MM.1S (cell line): ENCODE measurements around the gene MAPK11.

ENCODE experiments used
- DNase-seq: peaks from one replicate; pipeline ENCODE4 v3.0.0-alpha.2; 2015
- H2AFZ ChIP-seq: fragments of 300-600 bp; sonication (generic); 2 replicates; pipeline ENCODE4 v1.6.0; 2016; ENCODE audit warnings: antibody characterized with exemption, low read length
- H3F3A ChIP-seq: fragments of 300-600 bp; sonication (generic); 2 replicates; pipeline ENCODE4 v1.6.1; 2016; ENCODE audit warnings: mild to moderate bottlenecking, antibody characterized with exemption, low read length, moderate library complexity, mixed read lengths; ENCODE audit not compliant: insufficient read depth
- H3K27ac ChIP-seq: fragments of 300-600 bp; sonication (generic); 2 replicates; pipeline ENCODE4 v1.5.1; 2016; ENCODE audit warnings: mild to moderate bottlenecking, low read length
- H3K27me3 ChIP-seq: fragments of 300-600 bp; sonication (generic); replicated peaks from 2 replicates; pipeline ENCODE4 v1.6.0; 2016; ENCODE audit warnings: low read length; ENCODE audit not compliant: insufficient read depth
- H3K36me3 ChIP-seq: fragments of 300-600 bp; sonication (generic); replicated peaks from 2 replicates; pipeline ENCODE4 v1.6.1; 2016; ENCODE audit warnings: mild to moderate bottlenecking, low read length, mixed read lengths; ENCODE audit not compliant: insufficient read depth
- H3K4me1 ChIP-seq: fragments of 300-600 bp; sonication (generic); 2 replicates; pipeline ENCODE4 v1.6.1; 2016; ENCODE audit warnings: low read length, mixed read lengths
- H3K4me2 ChIP-seq: fragments of 300-600 bp; sonication (generic); 2 replicates; pipeline ENCODE4 v1.6.0; 2016; ENCODE audit warnings: low read depth, low read length
- H3K4me3 ChIP-seq: fragments of 300-600 bp; sonication (generic); 2 replicates; pipeline ENCODE4 v1.5.1; 2016; ENCODE audit warnings: low read length, mixed read lengths
- H3K79me2 ChIP-seq: fragments of 300-600 bp; sonication (generic); 2 replicates; pipeline ENCODE4 v1.6.1; 2016; ENCODE audit warnings: mixed run types, low read length, mixed read lengths
- H3K9ac ChIP-seq: fragments of 300-600 bp; sonication (generic); 2 replicates; pipeline ENCODE4 v1.6.1; 2016; ENCODE audit warnings: low read length, mixed read lengths
- H3K9me2 ChIP-seq: fragments of 300-600 bp; sonication (generic); replicated peaks from 2 replicates; pipeline ENCODE4 v1.6.1; 2016; ENCODE audit warnings: mild to moderate bottlenecking, low read length, mixed read lengths; ENCODE audit not compliant: insufficient read depth
- H3K9me3 ChIP-seq: fragments of 300-600 bp; sonication (generic); replicated peaks from 2 replicates; pipeline ENCODE4 v1.6.1; 2016; ENCODE audit warnings: mild to moderate bottlenecking, low read length, mixed read lengths; ENCODE audit not compliant: insufficient read depth
- H4K20me1 ChIP-seq: fragments of 300-600 bp; sonication (generic); 2 replicates; pipeline ENCODE4 v1.6.1; 2016; ENCODE audit warnings: mild to moderate bottlenecking, low read length, moderate library complexity, mixed read lengths; ENCODE audit not compliant: insufficient read depth
- CTCF ChIP-seq: fragments of 300-600 bp; sonication (generic); IDR thresholded peaks from 2 replicates; pipeline ENCODE4 v1.5.1; 2016; ENCODE audit warnings: antibody characterized with exemption, low read length, mixed read lengths
- EZH2 ChIP-seq: fragments of 300-600 bp; sonication (generic); optimal IDR thresholded peaks from 2 replicates; pipeline ENCODE3; 2017; ENCODE audit warnings: low read depth, mild to moderate bottlenecking, antibody characterized with exemption, low read length, mixed read lengths
- EZH2phosphoT487 ChIP-seq: fragments of 300-600 bp; sonication (generic); IDR thresholded peaks from 2 replicates; pipeline ENCODE4 v1.6.1; 2018; ENCODE audit warnings: antibody characterized with exemption, low read length

MAPK11 gene

GRCh38 chr22:50296658-50297490, 26.7 kb upstream of the MAPK11 start:
- H3K36me3 ChIP-seq: no peaks in the 10 kb centered on the region
- no peaks in the 10 kb centered on the region for H3K4me1 ChIP-seq
- no peak for TF ChIP-seq CTCF
- no peaks in the 10 kb centered on the region for H3K9me2 ChIP-seq
- no peak for DNase-seq
- H3K27ac ChIP-seq: no peak overlapping the region
- H3K4me2 ChIP-seq: no peak overlapping the region
- no peaks in the 10 kb centered on the region for H3K9me3 ChIP-seq
- H3K79me2 ChIP-seq: peaks cover 18% of the 10 kb centered on the region; the same call in 1 of the 2 replicates
- H4K20me1 ChIP-seq: no peaks in the 10 kb centered on the region
- H2AFZ ChIP-seq: no peak overlapping the region
- no peaks in the 10 kb centered on the region for H3K27me3 ChIP-seq
- no peak overlapping the region for H3K4me3 ChIP-seq
- H3F3A ChIP-seq: no peaks in the 10 kb centered on the region
- H3K9ac ChIP-seq: no peak overlapping the region

- Histone ChIP-seq H3K36me3 (no peaks in the 10 kb centered on the region), H3K27me3 (no peaks in the 10 kb centered on the region), H3K4me1 (no peaks in the 10 kb centered on the region), H3K9me3 (no peaks in the 10 kb centered on the region), H2AFZ (no peak overlapping the region), H4K20me1 (no peaks in the 10 kb centered on the region), H3K9ac (no peak overlapping the region), H3K79me2 (peaks cover 13% of the 10 kb centered on the region; the same call in 1 of the 2 replicates), H3F3A (no peaks in the 10 kb centered on the region), H3K9me2 (no peaks in the 10 kb centered on the region), H3K27ac (no peak overlapping the region), H3K4me3 (no peak overlapping the region), H3K4me2 (no peak overlapping the region)
- TF ChIP-seq EZH2phosphoT487 (no peak), EZH2 (no peak), CTCF (no peak)
- no peak for DNase-seq
Observed at GRCh38 chr22:50294319-50294656, 24.1 kb upstream of the MAPK11 start.

- Histone ChIP-seq H3K4me1 (no peaks in the 10 kb centered on the region), H3K4me3 (no peak overlapping the region), H3F3A (no peaks in the 10 kb centered on the region), H3K4me2 (no peak overlapping the region), H3K9ac (no peak overlapping the region), H3K9me3 (no peaks in the 10 kb centered on the region), H3K27ac (no peak overlapping the region), H3K36me3 (no peaks in the 10 kb centered on the region), H4K20me1 (no peaks in the 10 kb centered on the region), H3K79me2 (peaks cover 13% of the 10 kb centered on the region; the same call in 1 of the 2 replicates), H2AFZ (no peak overlapping the region), H3K9me2 (no peaks in the 10 kb centered on the region), H3K27me3 (no peaks in the 10 kb centered on the region)
- DNase-seq: no peak
- TF ChIP-seq CTCF (no peak), EZH2phosphoT487 (no peak), EZH2 (no peak)
Observed at GRCh38 chr22:50293441-50294318, 23.5 kb upstream of the MAPK11 start.
